NCI-H1105 treated with DMSO at 0.1 percent for 48 hours (cell line): ENCODE results near the gene ASB2.

Experiments
- DNase-seq: peaks from one replicate; lab custom pipeline; 2025; lab: John Stamatoyannopoulos, UW

The ASB2 gene, protein sequence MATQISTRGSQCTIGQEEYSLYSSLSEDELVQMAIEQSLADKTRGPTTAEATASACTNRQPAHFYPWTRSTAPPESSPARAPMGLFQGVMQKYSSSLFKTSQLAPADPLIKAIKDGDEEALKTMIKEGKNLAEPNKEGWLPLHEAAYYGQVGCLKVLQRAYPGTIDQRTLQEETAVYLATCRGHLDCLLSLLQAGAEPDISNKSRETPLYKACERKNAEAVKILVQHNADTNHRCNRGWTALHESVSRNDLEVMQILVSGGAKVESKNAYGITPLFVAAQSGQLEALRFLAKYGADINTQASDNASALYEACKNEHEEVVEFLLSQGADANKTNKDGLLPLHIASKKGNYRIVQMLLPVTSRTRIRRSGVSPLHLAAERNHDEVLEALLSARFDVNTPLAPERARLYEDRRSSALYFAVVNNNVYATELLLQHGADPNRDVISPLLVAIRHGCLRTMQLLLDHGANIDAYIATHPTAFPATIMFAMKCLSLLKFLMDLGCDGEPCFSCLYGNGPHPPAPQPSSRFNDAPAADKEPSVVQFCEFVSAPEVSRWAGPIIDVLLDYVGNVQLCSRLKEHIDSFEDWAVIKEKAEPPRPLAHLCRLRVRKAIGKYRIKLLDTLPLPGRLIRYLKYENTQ

DNA sequence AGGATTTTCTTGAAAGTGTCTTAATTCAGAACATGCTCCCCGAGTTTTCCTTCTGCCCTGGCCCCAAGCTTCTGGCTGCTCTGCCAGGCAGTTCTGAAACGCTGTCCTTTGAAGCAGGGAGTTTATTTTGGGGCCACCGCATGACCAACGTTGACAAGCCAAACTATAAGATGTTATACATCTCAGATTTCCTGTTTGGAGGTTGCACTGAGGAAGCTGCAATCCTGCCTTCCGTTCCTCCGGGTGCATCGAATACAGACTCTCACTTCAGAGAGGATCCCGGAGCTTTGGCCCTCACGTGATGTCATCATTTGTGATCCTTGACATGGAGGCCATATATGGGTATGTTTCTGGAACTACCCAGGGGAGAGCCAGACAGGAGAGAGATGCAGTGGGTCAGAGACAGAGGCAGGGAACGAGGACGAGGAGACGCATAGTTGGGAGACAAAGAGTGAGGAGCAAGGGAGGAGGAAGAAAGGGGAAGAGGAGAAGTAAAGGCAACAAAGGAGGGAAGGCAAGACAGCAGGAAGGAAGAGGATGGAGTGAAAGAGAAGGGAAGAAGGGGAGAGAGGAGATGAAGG lies at the start of gene ASB2:
TSS of gene ASB2 (minus strand) at position 94 of the 581 bp plus-strand sequence. CDS start 12,031 bp downstream, outside the sequence.
- no peak for DNase-seq

DNA sequence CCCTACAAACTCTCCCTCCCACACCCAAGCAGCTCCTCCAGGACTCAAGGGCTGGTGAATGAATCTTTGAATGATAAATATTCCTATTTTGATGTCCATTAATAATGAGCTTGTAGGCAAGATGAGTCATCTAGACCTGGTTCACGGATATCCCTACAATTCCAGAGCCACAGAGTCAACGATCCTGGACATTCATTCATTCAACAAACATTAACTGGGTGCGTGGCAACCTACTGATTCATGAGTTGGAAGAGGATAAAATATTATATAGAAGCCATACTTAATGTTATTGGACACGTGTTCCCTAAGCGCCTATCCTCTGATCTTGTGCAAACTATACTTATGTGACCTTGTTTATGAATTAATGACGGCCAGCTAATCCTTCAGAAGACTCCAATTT lies 49.4 kb upstream of the ASB2 start:
- no peak for DNase-seq

DNA sequence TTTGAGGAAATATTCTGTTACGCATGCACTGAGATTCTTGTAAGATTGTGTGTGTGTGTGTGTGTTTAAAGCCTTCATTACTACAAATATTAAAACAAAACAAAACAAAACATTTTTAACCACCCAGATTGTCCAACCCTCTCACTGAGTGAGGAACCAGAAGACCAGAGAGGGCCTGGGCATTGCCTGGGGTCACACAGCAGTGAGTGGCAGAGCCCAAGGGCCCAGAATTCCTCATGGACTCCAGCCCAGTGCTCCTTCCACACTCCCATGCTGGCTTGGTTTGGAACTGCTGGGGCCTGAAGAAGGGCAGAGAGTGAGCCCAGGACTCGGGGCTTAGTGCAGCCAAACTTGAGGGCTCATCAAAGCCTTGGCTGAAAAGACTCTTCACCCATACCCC lies 48.2 kb upstream of the ASB2 start:
- no peak for DNase-seq

DNA sequence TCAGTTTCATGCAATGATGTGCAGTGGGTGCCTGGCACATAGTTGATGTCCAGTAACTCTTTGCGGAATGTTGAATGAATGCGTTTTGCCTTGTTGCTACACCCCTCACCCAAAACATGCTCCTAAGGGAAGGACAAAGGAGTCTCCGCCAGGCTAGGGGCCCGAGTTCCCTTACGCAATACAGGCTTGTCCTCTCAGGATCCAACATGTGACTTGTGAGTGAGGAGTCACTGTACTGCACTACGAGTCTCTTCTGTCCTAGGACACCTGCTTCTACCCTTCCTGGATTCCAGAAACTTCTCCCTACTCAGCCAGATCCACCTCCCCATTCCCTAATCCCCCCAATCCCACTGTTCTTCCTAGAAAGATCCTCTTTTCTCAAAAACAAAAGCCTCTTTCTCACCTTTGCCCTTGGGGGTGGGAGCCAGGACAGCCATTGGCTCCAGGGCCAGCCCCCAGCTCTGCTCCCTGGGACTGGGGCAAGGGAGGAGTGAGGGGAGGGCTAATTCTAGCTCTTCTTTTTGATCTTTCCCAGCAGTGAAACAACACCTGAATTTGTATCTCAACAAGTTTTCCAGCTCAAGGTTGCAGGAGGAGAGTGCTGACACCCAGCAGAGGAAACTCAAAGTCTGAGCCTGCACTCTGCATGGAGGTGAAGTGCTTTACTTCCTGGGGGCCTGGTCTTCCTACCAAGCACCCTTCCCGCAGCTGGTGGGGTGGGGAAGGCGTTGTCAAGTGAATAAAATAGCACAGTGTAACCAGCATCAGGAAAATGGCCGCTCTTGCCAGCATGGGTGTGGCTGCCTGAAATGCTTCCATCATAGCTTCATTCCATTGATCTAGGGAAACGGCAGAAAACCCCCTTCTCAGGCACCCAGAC lies 46.4 kb upstream of the ASB2 start:
- no peak for DNase-seq

DNA sequence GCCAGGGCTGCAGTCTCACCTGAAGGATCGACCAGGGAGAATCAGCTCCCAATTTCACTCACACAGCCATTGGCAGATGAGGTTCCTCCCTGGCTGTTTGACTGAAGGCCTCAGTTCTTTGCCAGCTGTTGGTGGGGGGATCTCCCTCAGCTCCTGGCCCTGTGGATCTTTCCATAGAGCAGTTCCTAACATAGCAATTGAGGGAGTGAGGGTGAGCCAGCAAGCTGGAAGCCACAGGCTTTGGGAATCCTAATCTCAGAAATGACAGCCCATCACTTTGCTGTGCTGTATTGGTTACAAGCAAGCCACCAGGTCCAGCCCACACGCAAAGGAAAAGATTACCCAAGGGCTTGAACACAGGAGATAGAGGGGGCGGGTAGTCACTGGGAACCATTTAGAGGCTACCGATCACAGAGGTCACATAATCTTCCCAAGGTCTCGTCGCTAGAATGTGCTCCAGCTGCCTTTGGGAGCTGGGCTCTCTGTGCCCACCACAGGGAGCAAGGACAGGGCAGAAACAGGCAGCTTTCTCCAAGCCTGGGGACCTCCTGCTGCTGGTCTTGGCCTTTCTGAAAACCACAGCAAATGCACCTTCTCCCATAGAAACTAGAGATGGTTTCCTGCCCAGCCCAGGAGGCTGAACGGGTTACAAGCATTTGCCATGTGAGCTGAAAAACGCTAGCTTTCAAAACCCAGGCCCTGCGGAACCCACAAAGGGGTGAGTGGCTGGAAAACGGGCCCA lies 45.2 kb upstream of the ASB2 start:
- no peak for DNase-seq

DNA sequence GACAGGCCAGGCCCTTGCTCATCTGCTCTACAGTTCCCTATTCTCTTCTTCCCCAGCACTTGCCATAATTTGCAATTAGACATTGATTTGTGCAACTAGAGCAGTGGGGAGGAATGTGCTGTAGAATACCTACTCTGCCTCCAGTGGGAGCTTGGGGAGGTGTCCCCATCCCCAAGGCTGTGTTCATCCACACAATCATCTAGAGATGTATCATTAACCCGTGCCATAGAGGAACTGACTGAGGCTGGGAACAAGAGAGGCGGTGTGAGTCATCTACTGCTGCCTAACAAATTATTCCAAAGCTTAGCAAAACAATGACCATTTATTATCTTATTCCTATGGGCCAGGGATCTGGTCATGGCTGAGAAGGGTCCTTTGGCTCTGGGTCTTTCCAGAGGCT lies 44.6 kb upstream of the ASB2 start:
- no peak for DNase-seq

DNA sequence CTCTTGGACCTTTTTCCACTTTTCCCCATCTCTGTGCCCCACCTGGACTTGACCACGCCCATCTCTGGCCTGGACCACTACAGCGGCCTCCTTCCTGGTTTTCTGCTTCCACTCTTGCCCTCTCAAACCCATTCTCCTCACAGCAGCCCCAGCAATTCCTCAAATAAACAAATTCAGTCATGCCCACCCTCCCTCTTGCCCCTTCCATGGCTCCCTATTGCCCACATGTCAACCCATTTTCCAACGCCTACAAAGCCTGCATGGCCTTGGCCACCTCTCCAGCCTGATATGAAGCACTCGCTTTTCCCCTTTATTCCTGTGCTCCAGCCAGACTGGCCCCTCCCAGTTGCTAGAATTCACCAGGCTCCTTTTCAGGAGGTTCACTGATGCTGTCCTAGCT lies 43.9 kb upstream of the ASB2 start:
- DNase-seq: no peak

DNA sequence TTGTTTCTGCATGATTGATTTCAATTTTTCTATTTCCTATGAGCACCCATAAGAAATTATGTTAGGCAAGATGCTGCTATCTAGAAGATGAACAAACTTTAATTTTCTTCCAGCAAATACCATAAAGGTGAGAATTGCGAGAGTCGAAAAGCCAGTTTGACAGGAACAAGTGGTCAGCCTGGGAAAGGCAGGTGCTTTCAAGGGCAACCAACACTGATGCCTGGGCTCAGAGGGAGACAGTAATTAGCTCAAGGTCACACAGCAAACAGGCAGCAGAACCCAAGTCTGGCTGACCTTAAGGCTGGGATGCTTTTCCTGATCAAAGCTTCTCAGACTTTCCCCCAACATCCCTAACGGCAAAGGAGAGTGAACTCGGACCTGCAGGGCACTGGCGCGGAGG lies 43.0 kb upstream of the ASB2 start:
- no peak for DNase-seq

DNA sequence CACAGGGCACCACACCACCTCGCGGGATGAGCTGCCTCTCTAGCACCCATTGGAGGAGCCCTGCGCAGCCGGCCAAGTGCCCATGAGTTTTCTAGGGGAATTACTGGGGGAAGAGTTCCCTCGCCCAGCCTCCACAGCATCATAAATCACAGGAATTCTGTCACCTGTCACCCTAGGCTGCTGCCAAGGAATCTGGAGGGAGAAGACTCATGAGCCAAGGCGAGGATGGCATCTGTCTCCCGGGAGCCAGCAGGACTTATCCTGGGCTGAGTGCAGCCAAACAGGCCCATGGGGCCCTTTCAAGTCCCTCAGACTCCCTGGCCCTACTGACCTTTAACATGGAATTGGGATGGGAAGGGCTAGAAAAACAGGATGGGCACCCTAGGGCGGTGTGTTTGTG lies 41.9 kb upstream of the ASB2 start:
- DNase-seq: no peak

DNA sequence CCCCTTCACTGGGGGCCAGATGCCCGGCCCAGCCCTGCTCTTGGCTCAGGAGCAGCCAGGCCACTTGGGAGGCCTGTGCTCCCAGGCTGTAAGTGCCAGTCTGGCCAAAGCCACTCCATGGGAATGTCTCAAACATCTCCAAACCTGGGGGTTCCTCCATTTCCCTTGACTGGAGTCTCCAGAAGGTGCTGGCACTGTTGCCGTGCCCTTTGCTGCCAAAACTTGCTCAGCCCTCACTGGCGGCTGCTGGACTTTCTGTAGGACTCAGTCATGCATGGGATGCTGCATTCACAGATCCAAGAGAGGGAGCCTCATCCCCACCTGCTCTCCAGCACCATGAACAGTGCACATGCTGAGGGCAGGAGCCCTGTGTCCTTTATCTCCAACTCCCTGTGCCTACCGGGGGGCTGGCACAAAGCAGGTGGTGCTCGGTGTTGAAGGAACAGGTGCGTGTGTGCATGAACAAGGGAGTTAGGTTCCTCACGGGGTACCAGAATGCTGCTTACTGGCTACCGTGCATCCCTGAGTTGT lies 40.1 kb upstream of the ASB2 start:
- DNase-seq: no peak

DNA sequence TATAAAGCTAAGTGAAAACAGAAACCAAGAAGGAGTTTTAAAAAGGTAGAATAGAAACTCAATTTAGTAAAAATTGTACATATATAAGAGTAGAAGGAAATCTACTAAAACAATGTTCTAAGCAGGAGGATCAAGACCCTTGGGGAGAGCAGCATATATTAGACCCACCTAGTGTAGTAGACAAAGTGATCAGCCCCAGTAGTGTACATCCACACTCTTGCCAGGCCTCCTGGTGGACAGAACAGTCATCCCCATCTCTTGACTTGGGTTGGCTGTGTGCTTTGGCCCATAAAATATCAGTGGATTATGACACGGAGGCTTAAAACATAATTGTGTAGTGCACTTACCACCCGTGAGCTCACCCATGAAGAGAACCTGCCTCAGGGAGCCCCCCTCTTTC lies 38.9 kb upstream of the ASB2 start:
- no peak for DNase-seq

DNA sequence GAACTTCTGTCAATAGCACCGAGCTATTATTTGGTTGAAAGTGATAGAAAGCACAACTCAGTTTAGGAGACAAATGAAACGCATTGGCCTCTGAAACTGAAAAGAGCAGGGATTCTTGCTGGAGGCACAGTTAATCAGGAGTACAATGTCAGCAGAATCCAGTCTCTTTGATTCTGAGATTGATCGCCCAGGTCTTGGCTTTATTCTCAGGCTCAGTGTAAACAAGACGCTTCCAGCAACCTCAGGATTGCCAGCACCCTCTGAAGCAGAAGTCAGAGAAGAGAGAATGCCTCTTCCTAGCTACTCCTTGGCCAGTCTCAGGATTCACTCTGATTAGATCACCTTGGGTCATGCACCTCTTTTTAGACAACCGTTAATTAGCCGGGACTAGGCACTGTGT lies 38.0 kb upstream of the ASB2 start:
- DNase-seq: no peak

DNA sequence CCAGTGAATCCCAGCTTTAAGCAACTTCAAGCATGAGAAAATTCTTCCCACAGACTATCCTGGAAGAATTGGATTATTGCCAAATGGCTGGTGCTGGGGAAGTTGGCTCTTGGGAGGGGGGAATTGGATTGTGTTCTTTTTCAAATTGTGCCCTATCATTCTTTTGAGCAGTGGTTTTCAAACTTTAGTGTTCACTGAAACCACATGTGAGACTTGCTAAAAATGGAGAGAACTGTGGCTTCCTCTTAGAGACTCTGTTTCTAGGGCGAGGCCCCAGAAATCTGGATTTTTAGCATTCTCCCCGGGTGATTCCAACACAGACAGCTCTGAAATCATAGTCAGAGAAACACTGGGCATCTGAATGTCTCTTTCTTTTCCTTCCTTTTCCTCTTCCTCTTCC lies 35.4 kb upstream of the ASB2 start:
- DNase-seq: peak; percentile 17

DNA sequence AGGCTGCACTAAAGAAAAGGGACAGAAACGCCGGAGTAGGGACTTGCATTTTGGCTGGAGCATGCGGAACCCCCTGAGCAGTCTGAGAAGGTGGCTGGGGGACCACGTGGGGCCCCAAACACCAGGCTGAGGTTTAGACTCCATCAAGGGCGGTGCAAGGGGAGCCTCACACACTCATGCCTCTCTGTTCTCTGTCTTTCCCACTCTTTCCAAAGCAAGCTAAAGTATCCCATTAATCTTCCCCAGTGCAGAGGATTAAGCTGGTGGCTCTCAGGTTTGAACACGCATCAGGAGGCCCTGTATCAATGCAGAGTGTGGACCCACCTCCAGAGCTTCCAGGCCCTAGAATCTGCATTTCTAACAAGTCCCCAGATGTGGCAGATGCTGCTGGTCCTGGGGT lies 34.3 kb upstream of the ASB2 start:
- DNase-seq: no peak

DNA sequence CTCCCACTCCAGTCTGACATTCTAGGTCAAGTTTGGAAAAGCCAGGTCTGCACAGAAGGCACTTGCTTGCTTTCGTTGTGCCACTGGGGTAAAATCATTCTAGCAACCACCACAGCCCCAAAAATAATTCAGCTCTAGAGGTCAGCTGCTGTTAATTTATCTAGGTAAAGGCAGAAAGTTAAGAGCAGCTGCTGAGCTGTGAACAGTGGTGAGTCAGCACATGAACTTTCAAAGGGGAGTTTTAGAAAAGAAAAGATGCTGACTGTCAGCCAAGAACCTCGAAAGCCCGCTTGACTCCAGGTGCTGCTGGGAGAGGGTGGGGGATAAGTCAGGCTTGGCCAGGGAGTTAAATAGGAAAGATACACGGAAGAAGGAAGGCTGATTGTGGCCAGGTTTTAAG lies 33.4 kb upstream of the ASB2 start:
- peak; percentile 81 for DNase-seq

DNA sequence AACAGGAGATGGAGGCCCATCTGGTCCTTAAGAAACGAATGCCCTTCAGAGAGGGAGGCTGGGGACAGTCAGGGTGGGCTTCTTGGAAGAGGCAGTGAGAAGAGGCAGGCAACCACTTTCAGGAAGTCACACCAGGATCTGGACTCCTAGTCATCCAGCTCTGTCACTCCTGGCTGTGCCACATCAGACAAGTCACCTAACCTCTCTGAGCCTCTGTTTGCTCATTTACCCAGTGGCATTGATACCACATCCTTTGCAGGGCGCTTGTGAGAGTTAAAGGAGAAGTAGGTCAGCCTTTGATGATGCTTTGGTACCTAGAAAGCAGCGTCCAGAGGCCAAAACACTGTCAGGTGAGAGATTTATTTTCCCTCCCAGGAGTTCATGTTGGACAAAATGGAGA lies 31.9 kb upstream of the ASB2 start:
- DNase-seq: no peak

DNA sequence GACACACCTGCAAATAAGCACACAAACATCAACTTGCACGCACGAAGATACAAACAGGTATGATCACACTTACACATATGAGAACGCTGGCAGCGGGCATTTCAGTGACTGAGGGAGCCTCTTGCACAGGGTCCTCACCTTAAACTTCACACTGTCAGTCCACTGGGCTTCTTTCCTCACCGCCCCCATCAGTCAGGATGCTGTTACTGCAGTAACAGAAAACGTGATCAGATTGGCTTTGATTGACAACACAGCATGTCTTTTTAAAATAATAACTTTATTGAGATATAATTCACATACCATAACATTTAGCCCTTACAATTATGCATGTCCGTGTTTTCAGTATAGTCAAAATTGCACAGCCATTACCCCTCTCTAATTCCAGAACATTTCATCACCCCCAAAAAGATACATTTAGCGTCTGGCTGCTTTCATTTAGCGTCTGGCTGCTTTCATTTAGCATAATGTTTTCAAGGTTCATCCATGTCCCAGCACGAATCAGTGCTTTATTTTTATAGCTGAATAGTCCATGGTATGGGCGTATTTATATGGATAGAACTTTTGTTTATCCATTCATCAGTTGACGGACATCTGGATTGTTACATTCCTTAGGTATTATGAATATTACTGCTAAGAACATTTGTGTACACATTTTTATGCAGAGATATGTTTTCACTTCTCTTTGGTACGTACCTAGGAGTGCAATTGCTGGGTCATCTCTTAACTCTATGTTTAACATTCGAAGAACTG lies 29.1 kb upstream of the ASB2 start:
- DNase-seq: no peak

DNA sequence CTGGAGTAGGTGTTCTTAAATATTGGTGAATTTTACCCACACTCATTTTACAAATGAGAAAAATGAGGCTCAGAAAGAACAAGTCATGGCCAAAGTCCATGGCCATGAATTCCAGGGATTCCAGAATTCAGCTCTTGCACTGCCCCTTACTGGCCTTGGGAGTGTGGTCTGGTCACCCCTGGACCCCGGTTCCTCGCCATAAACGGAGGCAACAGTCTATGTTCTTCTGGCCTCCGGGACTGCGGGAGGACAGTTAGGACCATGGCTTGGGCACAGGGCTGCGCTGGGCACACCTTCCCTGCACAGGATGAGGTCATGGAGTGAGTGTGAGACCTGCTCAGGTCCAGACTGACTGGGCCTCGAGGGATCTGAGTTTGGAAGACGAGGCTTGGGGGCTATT lies 27.6 kb upstream of the ASB2 start:
- no peak for DNase-seq

DNA sequence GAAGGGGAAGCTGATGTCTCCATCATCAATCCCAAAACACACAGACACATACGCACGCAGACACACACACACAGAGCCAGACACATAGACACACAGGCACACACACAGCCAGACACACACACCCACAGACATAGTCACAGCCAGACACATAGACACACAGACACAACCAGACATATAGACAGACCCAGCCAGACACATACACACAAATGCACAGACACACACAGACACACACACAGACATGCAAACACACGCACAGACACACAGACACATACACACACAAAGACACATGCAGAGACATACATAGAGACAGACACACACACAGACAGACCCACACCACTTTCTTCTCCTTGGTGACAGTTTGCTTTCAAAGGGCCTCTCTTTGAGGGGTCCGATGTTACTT lies 27.0 kb upstream of the ASB2 start:
- no peak for DNase-seq

DNA sequence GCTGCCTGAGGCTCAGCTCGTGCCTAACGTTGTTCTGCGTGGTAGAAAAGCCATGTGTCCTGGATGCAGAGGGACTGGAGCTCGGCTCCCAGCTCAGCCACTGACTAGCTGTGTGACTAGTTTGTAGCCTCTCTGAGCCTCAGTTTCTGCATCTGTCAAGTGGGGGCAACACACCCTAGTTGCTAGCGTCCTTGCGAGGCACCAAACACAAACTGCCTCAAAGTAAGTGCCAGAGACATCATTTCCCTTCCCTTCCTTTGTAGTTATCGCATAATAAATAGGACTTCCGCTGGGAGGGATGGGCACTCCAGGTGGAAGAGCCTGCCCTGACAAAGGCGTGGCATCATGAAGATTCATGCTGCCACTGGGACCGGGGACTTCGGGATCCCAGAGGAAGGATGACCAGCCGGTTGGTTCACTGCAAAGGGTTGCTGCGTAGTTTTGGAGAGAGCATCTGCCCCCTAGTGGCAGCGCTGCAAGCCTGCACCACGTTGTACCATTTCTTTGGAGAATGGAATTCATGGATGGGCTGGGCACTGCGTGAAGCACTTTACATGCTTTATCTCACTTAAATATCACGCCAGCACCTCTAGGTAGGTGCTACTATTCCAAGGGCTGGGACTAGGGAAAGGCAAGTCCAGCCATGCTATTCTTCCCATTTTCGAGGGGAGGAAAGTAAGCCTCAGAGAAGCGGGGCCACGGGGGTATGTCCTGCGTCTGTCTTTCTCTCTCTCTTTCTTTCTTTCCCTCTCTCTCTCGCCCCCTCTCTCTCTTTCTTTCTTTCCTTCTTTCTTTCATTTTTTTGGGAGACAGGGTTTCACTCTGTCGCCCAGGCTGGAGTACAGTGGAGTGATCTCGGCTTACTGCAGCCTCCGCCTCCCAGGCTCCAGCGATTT lies 25.4 kb upstream of the ASB2 start:
- peak; percentile 65 for DNase-seq
